DMS53 (cell line): Measurements from ENCODE around the gene NR3C1.

Source experiments
- DNase-seq: peaks from one replicate; lab custom pipeline; 2025; lab: John Stamatoyannopoulos, UW

The NR3C1 gene

GRCh38 chr5:143398451-143399237 is 4.8 kb downstream of the NR3C1 start:
- DNase-seq = no peak

GRCh38 chr5:143398053-143398355 is 5.5 kb downstream of the NR3C1 start:
- DNase-seq = no peak

- no peak for DNase-seq
These were observed 6.0 kb downstream of the NR3C1 start for GRCh38 chr5:143397302-143398052.

GRCh38 chr5:143396353-143396940 is 7.0 kb downstream of the NR3C1 start:
- DNase-seq = no peak

GRCh38 chr5:143395638-143396352 is 7.7 kb downstream of the NR3C1 start:
- no peak for DNase-seq

- no peak for DNase-seq
These were observed 10.0 kb downstream of the NR3C1 start for GRCh38 chr5:143393524-143393923.

- DNase-seq = no peak
These were observed 12.5 kb downstream of the NR3C1 start for GRCh38 chr5:143390941-143391340.

- no peak for DNase-seq
These were observed 13.2 kb downstream of the NR3C1 start for GRCh38 chr5:143390258-143390657.

GRCh38 chr5:143386725-143387124 is 16.8 kb downstream of the NR3C1 start:
- no peak for DNase-seq

- DNase-seq = no peak
These were observed 18.4 kb downstream of the NR3C1 start for GRCh38 chr5:143384865-143385657.

- no peak for DNase-seq
These were observed 19.5 kb downstream of the NR3C1 start for GRCh38 chr5:143383988-143384387.

GRCh38 chr5:143379606-143380005 is 23.9 kb downstream of the NR3C1 start:
- DNase-seq = no peak

GRCh38 chr5:143376911-143377813 is 26.3 kb downstream of the NR3C1 start:
- no peak for DNase-seq

- no peak for DNase-seq
These were observed 27.2 kb downstream of the NR3C1 start for GRCh38 chr5:143376195-143376779.

- no peak for DNase-seq
These were observed 28.8 kb downstream of the NR3C1 start for GRCh38 chr5:143374496-143375217.

- no peak for DNase-seq
These were observed 30.4 kb downstream of the NR3C1 start for GRCh38 chr5:143373076-143373475.

- no peak for DNase-seq
These were observed 31.2 kb downstream of the NR3C1 start for GRCh38 chr5:143372187-143372829.

- DNase-seq = no peak
These were observed 33.0 kb downstream of the NR3C1 start for GRCh38 chr5:143370440-143370839.

- no peak for DNase-seq
These were observed 39.4 kb downstream of the NR3C1 start for GRCh38 chr5:143364061-143364460.
